GM13976 (cell line): ENCODE results near the gene DET1.
"Not testable (repeated sequence)": the region's sequence is repeated elsewhere in the genome, so short reads cannot be mapped to it uniquely, and the experiment has no call there.

ENCODE experiments used
- DNase-seq: peaks from one replicate; pipeline ENCODE4 v3.0.0; 2012; ENCODE audit warnings: low spot score
- in situ Hi-C: fragments of 300-500 bp; cut with MboI; formaldehyde crosslinking; loops from one replicate; pipeline ENCODE4 v1.12.0; 2022; ENCODE audit warnings: low sequenced_read_pairs, mixed read lengths, inconsistent platforms; ENCODE audit not compliant: unreplicated experiment
- TF ChIP-seq, protein P1 (sequence below): IDR thresholded peaks from 2 replicates; pipeline ENCODE4 v1.5.1; 2012; ENCODE audit warnings: borderline replicate concordance, mild to moderate bottlenecking; ENCODE audit not compliant: insufficient read depth; ENCODE audit errors: extremely low read depth, missing control alignments, control extremely low read depth

Gene DET1

DNA sequence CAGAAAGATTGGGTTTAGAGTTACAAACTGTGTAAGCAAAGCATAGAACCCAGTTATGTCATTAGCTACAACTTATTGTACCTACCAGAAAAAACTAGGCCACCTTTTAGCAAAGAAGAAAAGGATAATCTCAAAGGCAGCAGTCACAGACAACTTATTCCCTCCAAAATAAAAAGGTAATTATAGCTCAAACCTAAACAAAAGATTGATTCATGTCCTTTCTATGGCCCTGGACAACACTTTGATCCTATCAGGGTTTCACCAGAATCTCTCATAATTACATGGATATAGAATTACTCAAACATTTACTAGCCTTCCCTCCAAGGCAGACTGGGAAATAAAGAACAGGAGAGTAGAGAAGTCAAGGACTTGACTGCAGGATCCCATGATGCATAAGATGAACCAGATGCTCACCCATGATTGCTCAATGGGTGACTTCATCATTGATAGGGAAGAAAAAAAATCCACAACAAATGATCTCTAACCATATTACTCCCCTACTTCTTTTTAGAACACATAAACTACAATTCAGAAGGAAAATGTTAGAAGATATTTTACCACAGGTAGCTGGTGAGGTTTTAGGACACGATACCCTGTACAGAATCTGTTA lies 17.4 kb downstream of the DET1 start:
- in situ Hi-C loops = no loop called here
- no peak for DNase-seq
- TF ChIP-seq, protein P1, sequence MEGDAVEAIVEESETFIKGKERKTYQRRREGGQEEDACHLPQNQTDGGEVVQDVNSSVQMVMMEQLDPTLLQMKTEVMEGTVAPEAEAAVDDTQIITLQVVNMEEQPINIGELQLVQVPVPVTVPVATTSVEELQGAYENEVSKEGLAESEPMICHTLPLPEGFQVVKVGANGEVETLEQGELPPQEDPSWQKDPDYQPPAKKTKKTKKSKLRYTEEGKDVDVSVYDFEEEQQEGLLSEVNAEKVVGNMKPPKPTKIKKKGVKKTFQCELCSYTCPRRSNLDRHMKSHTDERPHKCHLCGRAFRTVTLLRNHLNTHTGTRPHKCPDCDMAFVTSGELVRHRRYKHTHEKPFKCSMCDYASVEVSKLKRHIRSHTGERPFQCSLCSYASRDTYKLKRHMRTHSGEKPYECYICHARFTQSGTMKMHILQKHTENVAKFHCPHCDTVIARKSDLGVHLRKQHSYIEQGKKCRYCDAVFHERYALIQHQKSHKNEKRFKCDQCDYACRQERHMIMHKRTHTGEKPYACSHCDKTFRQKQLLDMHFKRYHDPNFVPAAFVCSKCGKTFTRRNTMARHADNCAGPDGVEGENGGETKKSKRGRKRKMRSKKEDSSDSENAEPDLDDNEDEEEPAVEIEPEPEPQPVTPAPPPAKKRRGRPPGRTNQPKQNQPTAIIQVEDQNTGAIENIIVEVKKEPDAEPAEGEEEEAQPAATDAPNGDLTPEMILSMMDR = no peak

DNA sequence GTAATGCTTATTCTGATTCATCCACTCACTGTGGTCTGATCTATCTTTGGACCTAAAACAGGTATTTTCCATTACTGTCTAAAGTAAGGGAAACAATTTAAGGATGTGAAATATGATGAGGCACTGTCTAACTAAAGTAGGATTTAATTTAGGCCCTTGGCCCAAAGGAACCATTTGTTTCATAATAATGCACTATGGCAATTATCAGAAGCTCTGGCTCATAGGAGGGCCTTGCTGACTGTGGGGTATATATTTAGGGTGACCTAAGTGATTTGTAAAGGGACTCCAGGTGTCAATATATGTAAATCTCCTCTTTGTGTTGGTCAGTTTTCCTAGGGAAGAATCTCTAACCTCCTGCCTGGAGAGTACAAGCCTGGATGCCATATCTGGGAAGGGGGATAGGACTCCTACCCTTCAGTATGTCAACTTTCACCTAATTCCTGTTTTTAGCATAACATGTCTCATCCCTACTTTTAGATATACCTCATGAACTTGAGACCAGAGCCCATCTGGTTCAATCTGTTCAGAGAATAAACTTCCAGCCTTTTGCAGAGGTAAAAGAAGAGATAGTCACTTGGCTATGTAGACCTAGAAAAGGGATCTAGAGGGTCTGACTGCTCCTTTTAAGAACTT lies 20.1 kb downstream of the DET1 start:
- DNase-seq = no peak
- TF ChIP-seq, protein P1 = no peak
- in situ Hi-C loops = no loop called here

DNA sequence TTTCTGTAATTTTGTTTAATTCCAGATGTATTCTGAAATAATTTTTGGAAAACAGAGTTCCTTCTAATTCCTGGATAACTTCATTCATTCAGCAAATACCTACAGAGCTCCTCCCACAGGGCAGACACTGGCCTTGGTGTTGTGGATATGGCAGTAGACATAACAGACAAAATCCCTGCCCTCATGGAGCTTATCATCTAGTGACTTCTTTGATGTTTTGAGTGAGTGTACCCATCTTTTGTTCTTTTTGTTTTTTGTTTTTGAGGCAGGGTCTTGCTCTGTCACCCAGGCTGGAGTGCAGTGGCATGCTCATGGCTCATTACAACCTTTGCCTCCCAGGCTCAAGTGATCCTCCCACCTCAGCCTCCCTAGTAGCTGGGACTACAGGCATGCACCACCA lies 21.1 kb downstream of the DET1 start:
- no peak for DNase-seq
- in situ Hi-C loops = no loop called here
- TF ChIP-seq, protein P1 = no peak

DNA sequence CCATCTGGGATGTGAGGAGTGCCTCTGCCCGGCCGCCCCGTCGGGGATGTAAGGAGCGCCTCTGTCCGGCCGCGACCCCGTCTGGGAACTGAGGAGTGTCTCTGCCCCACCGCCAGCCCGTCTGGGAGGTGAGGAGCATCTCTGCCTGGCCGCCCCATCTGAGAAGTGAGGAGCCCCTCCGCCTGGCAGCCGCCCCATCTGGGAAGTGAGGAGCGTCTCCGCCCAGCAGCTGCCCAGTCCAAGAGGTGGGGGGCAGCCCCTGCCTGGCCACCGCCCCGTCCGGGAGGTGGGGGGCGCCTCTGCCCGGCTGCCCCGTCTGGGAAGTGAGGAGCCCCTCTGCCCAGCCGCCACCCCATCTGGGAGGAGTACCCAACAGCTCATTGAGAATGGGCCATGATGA lies 22.4 kb downstream of the DET1 start:
- DNase-seq, in situ Hi-C loops: not testable (repeated sequence)

DNA sequence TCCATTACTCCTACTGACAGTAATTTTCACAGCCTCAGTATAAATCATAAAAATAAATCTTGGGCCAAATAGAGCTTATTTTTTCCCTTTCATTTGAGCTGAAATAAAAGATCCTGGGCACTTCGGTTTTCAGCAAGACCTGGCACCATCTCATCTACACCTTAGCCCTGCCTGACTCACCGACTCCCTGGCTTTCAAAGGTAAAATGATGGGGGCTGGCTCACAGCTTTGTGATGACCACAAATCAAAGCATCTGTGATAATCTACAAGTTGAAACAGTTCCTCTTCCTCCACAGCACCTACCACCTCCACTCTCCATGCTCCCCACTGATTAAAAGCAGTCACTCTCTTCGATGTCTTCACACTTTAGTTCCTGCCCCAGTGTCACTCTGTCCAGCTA lies 27.6 kb downstream of the DET1 start:
- in situ Hi-C loops = no loop called here
- TF ChIP-seq, protein P1 = no peak
- no peak for DNase-seq

DNA sequence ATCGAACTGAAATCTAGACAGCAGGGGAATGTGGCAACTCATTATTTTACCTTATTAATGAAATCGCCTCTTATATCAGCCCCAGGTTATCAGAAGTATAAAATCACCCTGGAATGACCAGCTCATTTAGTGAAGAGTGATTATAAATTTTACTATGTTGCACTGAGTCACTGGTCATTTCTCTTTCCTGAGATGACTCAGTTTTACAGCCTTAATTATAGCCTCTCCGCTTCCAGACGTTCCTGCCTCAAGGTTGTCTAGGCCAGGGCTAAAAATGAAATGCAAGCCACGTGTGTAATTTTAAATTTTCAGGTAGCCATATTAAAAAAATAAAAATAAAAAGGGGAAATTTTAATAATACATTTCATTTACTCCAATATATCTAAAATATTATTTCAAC lies 33.3 kb downstream of the DET1 start:
- in situ Hi-C loops = no loop called here
- no peak for DNase-seq
- TF ChIP-seq, protein P1 = no peak

DNA sequence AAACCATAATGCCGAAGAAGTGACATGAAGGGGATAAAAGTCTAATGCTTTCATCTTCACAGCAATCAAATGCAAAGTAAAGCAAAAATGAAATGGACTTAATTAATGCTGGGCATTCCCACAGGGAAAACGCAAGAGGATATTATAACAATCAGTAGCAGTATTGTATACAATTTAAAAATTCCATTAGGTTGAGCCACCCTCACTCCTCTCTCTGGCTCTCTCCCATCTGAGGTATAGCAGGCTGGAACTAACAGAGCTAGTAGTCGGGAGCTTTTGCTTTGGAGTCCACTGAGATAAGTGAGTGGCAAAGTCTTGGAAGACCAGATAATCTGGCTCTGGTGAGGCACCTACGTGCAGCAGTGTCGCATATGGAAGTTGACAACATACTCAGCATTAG lies 33.9 kb downstream of the DET1 start:
- DNase-seq = no peak
- TF ChIP-seq, protein P1 = no peak
- in situ Hi-C loops = no loop called here
